Measurements from ENCODE around the gene ADGRF1.
A peak's percentile ranks its signal among the peaks of the same experiment; 100 is the strongest.

- peak; percentile 77 to 88 (median 84); a peak in 5 of 6 replicates for TF ChIP-seq CTCF (IDR thresholded peaks at IDR 0.05 in 2 of 3, conservative IDR thresholded peaks at IDR 0.05 in 1 of 3; ENCODE audit: borderline replicate concordance in 1 of 3, insufficient read depth in 1 of 3, low read depth in 2 of 3, low read length in 2 of 3)
- 0 out of 2 replicates have a peak, but pooled peaks have one; percentile 15 for TF ChIP-seq CEBPB (IDR thresholded peaks at IDR 0.05; ENCODE audit: low read depth)
- 0 out of 2 replicates have a peak, but pooled peaks have one; percentile 19 for TF ChIP-seq POLR2AphosphoS5 (IDR thresholded peaks at IDR 0.05; ENCODE audit: low read depth, low read length)
- TF ChIP-seq ZNF274 (IDR thresholded peaks at IDR 0.05; ENCODE audit: low read depth, low read length): no peak
- TF ChIP-seq REST (IDR thresholded peaks at IDR 0.05; ENCODE audit: low read depth): no peak
- peak; percentile 93 for TF ChIP-seq CBX3 (IDR thresholded peaks at IDR 0.05; ENCODE audit: low read depth)
- no peak for TF ChIP-seq ELF1 (IDR thresholded peaks at IDR 0.05; ENCODE audit: borderline replicate concordance, low read depth)
- TF ChIP-seq POLR2A (IDR thresholded peaks at IDR 0.05; ENCODE audit: borderline replicate concordance, extremely low read depth, insufficient read depth, insufficient read length): no peak
- TF ChIP-seq EZH2phosphoT487 (IDR thresholded peaks at IDR 0.05; ENCODE audit: borderline replicate concordance): no peak
Measured at GRCh38 chr6:47047479-47048407, 5.6 kb upstream of the ADGRF1 start.
